HG03039 (cell line): ENCODE measurements around the gene ZNF692.

ENCODE experiments used
- ATAC-seq: cut with Tn5 transposase; IDR thresholded peaks from one replicate; pipeline ENCODE4 v1.9.1; 2021; ENCODE audit warnings: mild to moderate bottlenecking, moderate library complexity; ENCODE audit not compliant: unreplicated experiment

The ZNF692 gene

DNA sequence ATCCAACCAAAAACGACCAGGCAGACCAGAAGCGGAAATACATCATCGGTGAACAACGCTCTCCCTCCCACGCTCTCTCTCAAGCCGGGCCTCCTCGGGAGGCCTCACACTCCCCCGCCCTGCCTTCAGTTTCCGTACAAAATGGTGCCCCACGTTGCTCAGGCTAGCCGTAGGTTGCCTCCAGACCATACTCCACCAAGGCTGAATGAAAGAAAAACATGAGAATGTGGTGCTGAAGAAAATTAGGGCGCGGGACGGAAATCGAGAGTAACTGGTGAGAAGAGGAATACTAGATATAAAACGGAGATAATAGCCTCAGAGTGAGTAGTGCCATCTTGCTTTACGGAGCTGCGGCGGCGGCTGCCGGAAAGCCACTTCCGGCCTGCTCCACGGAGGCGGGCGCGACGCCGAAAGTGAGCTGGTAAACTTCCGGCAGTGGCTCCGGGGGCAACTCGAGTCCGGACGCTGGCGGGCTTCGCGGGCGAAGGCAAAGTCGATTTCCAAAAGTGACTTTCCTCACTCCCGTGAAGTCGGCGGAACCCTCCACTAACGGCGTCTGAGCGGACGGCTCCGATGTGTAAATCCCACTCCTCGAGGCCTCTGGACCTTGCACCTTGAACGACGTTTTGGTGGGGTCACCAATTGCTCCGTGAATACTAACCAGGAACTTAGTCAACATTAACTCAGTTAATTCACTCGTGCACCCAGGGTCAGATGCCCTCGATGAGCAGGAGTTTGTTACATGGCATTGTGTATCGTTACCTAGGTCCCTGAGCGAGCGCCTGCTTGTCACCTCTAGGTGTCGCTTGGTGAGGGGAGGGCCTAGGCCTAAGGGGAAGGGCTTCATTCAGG is 32.8 kb downstream of the ZNF692 start, which contains the start of gene SH3BP5L:
SH3BP5L (minus strand) TSS at position 7 of the 852 bp plus-strand sequence. CDS start 980 bp downstream, outside the sequence.
- peak; percentile 86 for ATAC-seq

- ATAC-seq: peak; percentile 0
Measured at GRCh38 chr1:248825573-248825908, 33.3 kb downstream of the ZNF692 start.

GRCh38 chr1:248825136-248825535 is 33.7 kb downstream of the ZNF692 start:
- no peak for ATAC-seq

DNA sequence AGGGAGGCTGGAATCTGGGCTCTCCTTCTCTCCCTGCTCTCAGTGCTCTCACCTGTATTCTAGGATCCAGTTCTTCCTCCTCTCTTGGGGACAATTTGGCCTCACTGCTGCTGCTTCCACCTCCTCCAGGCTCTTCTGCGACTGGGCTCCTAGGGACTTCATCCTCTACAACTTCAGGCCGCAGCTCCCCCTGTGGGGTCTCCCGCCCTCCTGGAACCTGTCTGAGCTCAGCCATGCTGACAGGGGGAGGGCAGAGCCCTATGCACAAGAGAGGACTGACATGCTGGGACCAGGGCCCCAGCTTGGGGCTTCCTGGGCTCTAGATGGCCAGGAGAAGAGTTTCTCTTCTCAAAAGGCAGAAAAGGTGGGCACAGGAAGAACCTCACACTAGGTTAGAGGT is 34.2 kb downstream of the ZNF692 start:
- ATAC-seq: no peak

DNA sequence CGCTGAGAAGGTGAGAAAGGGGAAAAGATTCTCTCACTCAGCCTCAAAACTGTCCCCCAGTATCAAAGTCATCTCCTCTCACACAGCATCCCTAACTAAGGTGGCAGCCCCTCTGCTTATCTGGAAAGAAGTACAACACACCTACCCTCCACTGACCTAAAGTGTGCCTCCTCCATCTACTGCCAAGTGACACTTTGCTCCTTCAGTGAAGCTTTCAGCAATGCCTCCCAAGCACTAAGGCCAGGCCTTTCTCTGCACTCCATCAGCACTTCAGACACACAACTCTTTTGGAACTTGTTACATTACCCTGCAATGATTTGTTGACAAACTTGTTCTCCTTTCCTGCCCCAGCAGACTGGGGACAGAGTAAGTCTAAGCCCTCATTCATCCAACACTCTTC is 34.6 kb downstream of the ZNF692 start:
- ATAC-seq: no peak

GRCh38 chr1:248823517-248824001 is 35.3 kb downstream of the ZNF692 start:
- ATAC-seq: no peak

GRCh38 chr1:248822148-248823032 is 36.5 kb downstream of the ZNF692 start:
- ATAC-seq: no peak

- ATAC-seq: no peak
Measured at GRCh38 chr1:248821641-248822040, 37.2 kb downstream of the ZNF692 start.

- ATAC-seq: no peak
Measured at GRCh38 chr1:248821101-248821500, 37.8 kb downstream of the ZNF692 start.

DNA sequence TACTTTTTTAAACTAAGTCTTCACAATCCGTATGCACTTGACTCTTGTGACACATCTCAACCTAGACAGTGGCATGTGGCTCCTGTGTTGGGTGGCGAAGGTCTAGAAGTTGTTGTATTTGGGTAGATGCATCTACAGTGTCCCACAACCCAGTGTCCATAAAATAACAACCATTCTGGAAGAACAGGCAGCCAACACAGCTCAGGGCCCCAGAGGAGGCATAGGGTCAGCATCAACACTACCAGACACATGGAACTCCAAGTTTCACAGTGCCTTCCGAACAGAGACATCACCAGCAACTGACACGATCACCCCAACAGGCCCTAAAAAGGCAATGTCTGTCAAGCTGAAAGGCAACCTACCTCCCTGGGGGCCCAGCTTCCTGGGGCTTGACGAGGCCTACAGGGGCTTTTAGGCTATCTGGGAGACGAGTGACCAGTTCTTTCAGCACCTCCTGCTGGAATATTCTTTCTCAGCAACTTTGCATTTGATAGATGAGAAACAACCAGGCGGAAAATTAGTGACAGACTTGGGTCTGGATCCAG is 38.8 kb downstream of the ZNF692 start:
- no peak for ATAC-seq

- ATAC-seq: no peak
Measured at GRCh38 chr1:248818505-248819374, 40.1 kb downstream of the ZNF692 start.

DNA sequence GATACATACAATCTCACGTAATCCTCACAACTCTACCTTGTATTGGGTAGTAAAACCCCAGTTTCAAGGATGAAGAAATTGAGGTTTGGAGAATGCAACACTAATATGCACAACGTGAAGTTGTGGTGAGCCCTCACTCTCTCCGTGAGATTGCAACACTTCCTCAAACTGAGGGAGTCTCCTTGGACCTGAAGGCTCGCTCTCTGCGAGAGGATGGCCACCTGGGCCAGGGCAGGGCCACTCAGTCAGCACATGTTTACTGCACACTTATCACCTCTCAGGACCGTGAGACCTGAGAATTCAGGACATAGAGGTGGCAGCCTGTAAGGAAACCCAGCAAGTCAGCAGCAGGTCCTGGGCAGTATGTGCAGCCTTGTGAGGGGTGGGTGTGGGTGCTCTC is 41.8 kb downstream of the ZNF692 start:
- ATAC-seq: no peak

GRCh38 chr1:248816042-248816851 is 42.6 kb downstream of the ZNF692 start:
- ATAC-seq: no peak

- no peak for ATAC-seq
Measured at GRCh38 chr1:248815407-248816034, 43.4 kb downstream of the ZNF692 start.

DNA sequence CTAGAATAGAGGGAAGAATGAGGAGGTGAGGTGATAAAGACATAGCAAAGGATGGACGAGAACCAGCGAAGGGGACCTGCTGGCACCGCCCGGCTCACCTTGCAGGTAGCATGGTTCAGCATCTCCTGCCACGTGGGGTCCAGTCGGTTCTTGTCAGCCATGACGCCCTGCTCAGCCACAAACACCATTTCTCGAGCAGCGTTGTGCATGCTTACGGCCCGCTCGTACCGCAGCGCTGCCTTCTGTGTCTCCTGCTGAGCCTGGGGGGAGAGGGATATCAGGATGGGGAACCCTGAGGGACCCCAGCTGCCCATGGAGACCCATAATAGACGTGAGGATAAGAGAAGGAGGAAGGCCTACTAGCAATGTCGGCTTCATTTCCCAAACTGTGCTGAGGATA is 44.5 kb downstream of the ZNF692 start:
- ATAC-seq: no peak

DNA sequence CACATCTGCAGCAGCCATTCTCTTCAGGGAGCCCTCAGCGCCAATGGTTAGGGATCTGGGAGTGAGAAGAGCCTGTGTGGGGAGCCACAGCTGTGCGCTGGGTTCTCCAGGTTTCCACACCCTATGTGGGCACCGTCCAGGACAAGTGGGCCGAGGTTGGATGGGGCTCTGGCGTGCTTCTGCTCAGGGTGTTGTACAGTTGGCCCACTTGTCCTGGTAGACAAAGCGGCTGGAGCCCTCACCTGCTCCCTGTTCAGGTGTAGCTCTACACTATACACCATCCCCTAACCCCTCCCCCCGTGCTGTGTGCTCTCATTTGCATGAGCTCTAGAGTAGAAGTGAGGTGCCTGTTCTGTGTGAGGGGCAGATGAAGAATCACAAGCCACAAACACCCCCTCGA is 45.3 kb downstream of the ZNF692 start:
- ATAC-seq: no peak

- no peak for ATAC-seq
Measured at GRCh38 chr1:248812736-248813425, 46.0 kb downstream of the ZNF692 start.
